ENCODE measurements around the gene EVA1C.
"Not testable (repeated sequence)": the region's sequence is repeated elsewhere in the genome, so short reads cannot be mapped to it uniquely, and the experiment has no call there.

The EVA1C gene

GRCh38 chr21:32390537-32391224, 21.8 kb upstream of the EVA1C start:
- not testable (repeated sequence) for DNase-seq (ENCODE audit: low spot score)

GRCh38 chr21:32391755-32392154, 20.8 kb upstream of the EVA1C start:
- no peak for DNase-seq (ENCODE audit: low spot score)

- no peak for DNase-seq (ENCODE audit: low spot score)
These were observed 20.1 kb upstream of the EVA1C start for GRCh38 chr21:32392299-32392879.

GRCh38 chr21:32392880-32393676, 19.4 kb upstream of the EVA1C start, which contains the start of gene URB1:
URB1 (minus strand) TSS chr21:32393012; CDS start chr21:32392910, 102 bp downstream.
- peak; percentile 94 for DNase-seq (ENCODE audit: low spot score)

GRCh38 chr21:32393677-32394001, 18.9 kb upstream of the EVA1C start:
- DNase-seq (ENCODE audit: low spot score), result no peak

GRCh38 chr21:32403201-32403777, 9.2 kb upstream of the EVA1C start:
- DNase-seq (ENCODE audit: low spot score), result peak; percentile 76

GRCh38 chr21:32406405-32406804, 6.1 kb upstream of the EVA1C start:
- DNase-seq (ENCODE audit: low spot score), result no peak

- DNase-seq (ENCODE audit: low spot score), result no peak
These were observed 2.2 kb upstream of the EVA1C start for GRCh38 chr21:32410291-32410690.

- DNase-seq (ENCODE audit: low spot score), result no peak
These were observed 1.6 kb upstream of the EVA1C start for GRCh38 chr21:32410916-32411315.

GRCh38 chr21:32411350-32412161, 950 bp upstream of the EVA1C start:
- peak; percentile 68 for DNase-seq (ENCODE audit: low spot score)

GRCh38 chr21:32413015-32413504, 554 bp downstream of the EVA1C start:
- no peak for DNase-seq (ENCODE audit: low spot score)

GRCh38 chr21:32413697-32414578, 1.4 kb downstream of the EVA1C start:
- DNase-seq (ENCODE audit: low spot score), result no peak

GRCh38 chr21:32414579-32415358, 2.3 kb downstream of the EVA1C start:
- DNase-seq (ENCODE audit: low spot score), result no peak

- DNase-seq (ENCODE audit: low spot score), result no peak
These were observed 3.2 kb downstream of the EVA1C start for GRCh38 chr21:32415451-32416398.

GRCh38 chr21:32418146-32418545, 5.6 kb downstream of the EVA1C start:
- no peak for DNase-seq (ENCODE audit: low spot score)

GRCh38 chr21:32422064-32422463, 9.6 kb downstream of the EVA1C start:
- no peak for DNase-seq (ENCODE audit: low spot score)

GRCh38 chr21:32423320-32424190, 11.0 kb downstream of the EVA1C start:
- DNase-seq (ENCODE audit: low spot score), result no peak

- DNase-seq (ENCODE audit: low spot score), result no peak
These were observed 11.7 kb downstream of the EVA1C start for GRCh38 chr21:32424191-32424535.
